HepG2 (cell line): ENCODE data around the gene COL9A3. TPM values are rescaled to one million over a fixed set of nuclear protein-coding genes. Genes with fewer than 3 reads are reported as not detected.

Experiments used
- FOXA3 ChIP-seq: IDR thresholded peaks from 2 replicates; pipeline ENCODE4 v1.6.1; 2016; ENCODE audit warnings: missing genetic modification reagents, missing compliant biosample characterization
- NCOA2 ChIP-seq: sonication (generic); formaldehyde crosslinking; IDR thresholded peaks from 2 replicates; pipeline ENCODE4 v1.8.0; 2022; ENCODE audit warnings: inconsistent platforms
- NFKBIZ ChIP-seq: IDR thresholded peaks from 2 replicates; pipeline ENCODE4 v1.6.1; 2018; ENCODE audit warnings: missing genetic modification reagents, missing compliant biosample characterization
- REST ChIP-seq, 2 experiments: IDR thresholded peaks; 2 replicates each; pipeline ENCODE4 v1.6.1; 2011 to 2012; ENCODE audit warnings: low read length in 2 of 2, borderline replicate concordance in 1 of 2, low read depth in 1 of 2, mild to moderate bottlenecking in 1 of 2, moderate library complexity in 1 of 2
- RXRB ChIP-seq: IDR thresholded peaks from 2 replicates; pipeline ENCODE4 v1.6.1; 2016; ENCODE audit warnings: borderline replicate concordance, missing genetic modification reagents, missing compliant biosample characterization
- SMARCE1 ChIP-seq: fragments of 450-650 bp; IDR thresholded peaks from 2 replicates; pipeline ENCODE4 v1.6.1; 2017; ENCODE audit warnings: borderline replicate concordance
- SOX13 ChIP-seq, 3 experiments: fragments of 450-650 bp in 1 of 3; sonication (generic) in 1 of 3; formaldehyde crosslinking in 1 of 3; IDR thresholded peaks in 2 of 3; conservative IDR thresholded peaks in 1 of 3; 2 replicates each; pipeline versions ENCODE4 v1.5.0 to v1.6.1; 2016 to 2020; ENCODE audit warnings: antibody characterized with exemption in 1 of 3, mild to moderate bottlenecking in 1 of 3, missing compliant biosample characterization in 1 of 3, missing genetic modification reagents in 1 of 3, moderate library complexity in 1 of 3
- TEAD3 ChIP-seq: optimal IDR thresholded peaks from 2 replicates; pipeline ENCODE3; 2016; ENCODE audit warnings: borderline replicate concordance
- THAP8 ChIP-seq: sonication (generic); formaldehyde crosslinking; IDR thresholded peaks from 2 replicates; pipeline ENCODE4 v1.5.1; 2020; ENCODE audit warnings: missing genetic modification reagents, mild to moderate bottlenecking, borderline replicate concordance
- ZBTB14 ChIP-seq: sonication (generic); formaldehyde crosslinking; IDR thresholded peaks from 2 replicates; pipeline ENCODE4 v1.4.0; 2020; ENCODE audit warnings: missing genetic modification reagents
- ZFP41 ChIP-seq: sonication (generic); formaldehyde crosslinking; IDR thresholded peaks from 2 replicates; pipeline ENCODE4 v1.4.0; 2020; ENCODE audit warnings: mild to moderate bottlenecking, missing genetic modification reagents, borderline replicate concordance
- ZFP90 ChIP-seq: sonication (generic); formaldehyde crosslinking; IDR thresholded peaks from 2 replicates; pipeline ENCODE4 v1.8.0; 2022; ENCODE audit warnings: missing genetic modification reagents, mild to moderate bottlenecking, inconsistent platforms, borderline replicate concordance
- ZMYM2 ChIP-seq: sonication (generic); formaldehyde crosslinking; IDR thresholded peaks from 2 replicates; pipeline ENCODE4 v1.8.0; 2022; ENCODE audit warnings: mild to moderate bottlenecking, missing genetic modification reagents
- ZNF337 ChIP-seq: sonication (generic); formaldehyde crosslinking; IDR thresholded peaks from 2 replicates; pipeline ENCODE4 v1.5.1; 2020; ENCODE audit warnings: missing genetic modification reagents, low read depth, mild to moderate bottlenecking, borderline replicate concordance
- ZNF562 ChIP-seq: sonication (generic); formaldehyde crosslinking; IDR thresholded peaks from 2 replicates; pipeline ENCODE4 v1.8.0; 2022; ENCODE audit warnings: missing genetic modification reagents, borderline replicate concordance
- ZNF709 ChIP-seq: sonication (generic); formaldehyde crosslinking; IDR thresholded peaks from 2 replicates; pipeline ENCODE4 v1.5.0; 2020; ENCODE audit warnings: mild to moderate bottlenecking, missing genetic modification reagents
- ZNF792 ChIP-seq: IDR thresholded peaks from 2 replicates; pipeline ENCODE4 v1.6.1; 2016
- ZSCAN31 ChIP-seq: sonication (generic); formaldehyde crosslinking; IDR thresholded peaks from 2 replicates; pipeline ENCODE4 v1.5.0; 2020; ENCODE audit warnings: low read depth, mild to moderate bottlenecking, missing genetic modification reagents
- polyA plus RNA-seq, 8 experiments: library from polyadenylated mRNA; depleted of rRNA in 3 of 8; stranded (reverse) in 7 of 8; unstranded in 1 of 8; fragments of >200 nt; fragmentation: Illumina TruSeq in 4 of 8; extraction: Trizol in 4 of 8; gene quantifications; 2 replicates each; pipeline versions ENCODE4 v1.2.1 to v1.2.3, GENCODE V29; 2011 to 2016; ENCODE audit warnings: low read depth in 4 of 8, missing spikeins in 1 of 8, mixed read lengths in 1 of 8; ENCODE audit not compliant: insufficient read depth in 1 of 8
- total RNA-seq, 5 experiments: library from RNA; depleted of rRNA; stranded (reverse); fragments of >200 nt; fragmentation: Illumina TruSeq; extraction: Trizol; gene quantifications; 2 replicates each; pipeline ENCODE4 v1.2.3, GENCODE V29; 2016; ENCODE audit warnings: low read depth in 1 of 5

The COL9A3 gene
- total and polyA plus RNA-seq, 2 of the 13 experiments (the other 11 are each of a cell fraction or from before 2014, with no cell fraction given), result 155 to 204 TPM

- TF ChIP-seq ZBTB14 (0 out of 2 replicates have a peak, but pooled peaks have one; percentile 32), RXRB (CRISPR knock-in tag) (no peak), ZFP41 (CRISPR knock-in tag) (no peak), SMARCE1 (no peak), TEAD3 (CRISPR knock-in tag) (no peak), ZMYM2 (CRISPR knock-in tag) (no peak), NCOA2 (CRISPR knock-in tag) (peak; percentile 33; the same call in 1 of the 2 replicates), ZNF337 (CRISPR knock-in tag) (no peak), ZNF709 (CRISPR knock-in tag) (no peak), NFKBIZ (CRISPR knock-in tag) (no peak), REST (IDR thresholded peaks at IDR 0.05; ENCODE audit: borderline replicate concordance in 1 of 2, low read depth in 1 of 2, low read length in 2 of 2) (no peak), ZFP90 (CRISPR knock-in tag) (no peak), ZNF792 (CRISPR knock-in tag) (no peak), THAP8 (CRISPR knock-in tag) (no peak), ZSCAN31 (CRISPR knock-in tag) (peak; percentile 77; the same call in 1 of the 2 replicates), ZNF562 (CRISPR knock-in tag) (no peak), FOXA3 (CRISPR knock-in tag) (no peak), SOX13 (IDR thresholded peaks at IDR 0.05) (no peak), SOX13 (CRISPR knock-in tag; conservative IDR thresholded peaks at IDR 0.05 in 1 of 2, IDR thresholded peaks at IDR 0.05 in 1 of 2) (no peak)
Measured at GRCh38 chr20:62816884-62817873, at the start of gene COL9A3 (continued).
